ENCODE results near the gene UBE2E2.

UBE2E2 gene

GRCh38 chr3:23389686-23390085 lies 186.6 kb downstream of the UBE2E2 start:
- Histone ChIP-seq H3K9me3 (ENCODE audit: control insufficient read depth, insufficient read depth, low read depth, low read length) (no peaks in the 10 kb centered on the region), H3K4me1 (ENCODE audit: control insufficient read depth, insufficient read depth, low read length) (peaks cover 13% of the 10 kb centered on the region; the same call in 1 of the 2 replicates), H3K27ac (ENCODE audit: extremely low read depth, low read depth, low read length) (no peak overlapping the region), H3K4me3 (ENCODE audit: low read depth, low read length) (no peak overlapping the region), H3K36me3 (ENCODE audit: control insufficient read depth in 2 of 2, insufficient read depth in 1 of 2, low read length in 2 of 2) (no peaks in the 10 kb centered on the region)
- no peak for TF ChIP-seq ZNF785 (tag by site-specific recombination; IDR thresholded peaks at IDR 0.05)
- TF ChIP-seq ZNF654 (tag by site-specific recombination; IDR thresholded peaks at IDR 0.05; ENCODE audit: low read depth): no peak
- no peak for TF ChIP-seq ZNF10 (tag by site-specific recombination; IDR thresholded peaks at IDR 0.05)
- POLR2A ChIA-PET: no interaction called here
- CTCF ChIA-PET: interaction anchor here (0.6 to 0.9 kb wide), 2 partner anchors 20 to 122 kb away, joined by 3 read pairs; no protein-coding TSS in a partner anchor

- POLR2A ChIA-PET: no interaction called here
Measured at GRCh38 chr3:23390446-23390845, 187.3 kb downstream of the UBE2E2 start.

GRCh38 chr3:23390989-23391553 lies 187.9 kb downstream of the UBE2E2 start:
- Histone ChIP-seq H3K27ac (ENCODE audit: extremely low read depth, low read depth, low read length) (no peak overlapping the region), H3K4me1 (ENCODE audit: control insufficient read depth, insufficient read depth, low read length) (peaks cover 8% of the 10 kb centered on the region; the same call in 1 of the 2 replicates), H3K4me3 (ENCODE audit: low read depth, low read length) (no peak overlapping the region), H3K9me3 (ENCODE audit: control insufficient read depth, insufficient read depth, low read depth, low read length) (no peaks in the 10 kb centered on the region), H3K36me3 (ENCODE audit: control insufficient read depth in 2 of 2, insufficient read depth in 1 of 2, low read length in 2 of 2) (no peaks in the 10 kb centered on the region)
- POLR2A ChIA-PET: no interaction called here
- TF ChIP-seq ZNF132 (tag by site-specific recombination; IDR thresholded peaks at IDR 0.05; ENCODE audit: borderline replicate concordance): no peak
- peak; percentile 50; the same call in 1 of the 2 replicates for TF ChIP-seq ZNF664 (tag by site-specific recombination; IDR thresholded peaks at IDR 0.05)
- CTCF ChIA-PET: no interaction called here

More at GRCh38 chr3:23390446-23390845, 187.3 kb downstream of the UBE2E2 start:
- CTCF ChIA-PET: interaction anchor here (0.9 kb wide), 1 partner anchor 20 kb away, joined by 3 read pairs; no protein-coding TSS in a partner anchor
- Histone ChIP-seq H3K36me3 (ENCODE audit: control insufficient read depth in 2 of 2, insufficient read depth in 1 of 2, low read length in 2 of 2) (no peaks in the 10 kb centered on the region), H3K27ac (ENCODE audit: extremely low read depth, low read depth, low read length) (no peak overlapping the region), H3K4me1 (ENCODE audit: control insufficient read depth, insufficient read depth, low read length) (peaks cover 11% of the 10 kb centered on the region; the same call in 1 of the 2 replicates), H3K4me3 (ENCODE audit: low read depth, low read length) (no peak overlapping the region), H3K9me3 (ENCODE audit: control insufficient read depth, insufficient read depth, low read depth, low read length) (no peaks in the 10 kb centered on the region)
- TF ChIP-seq ZNF280C (tag by site-specific recombination; IDR thresholded peaks at IDR 0.05) (no peak), ZBTB48 (tag by site-specific recombination; IDR thresholded peaks at IDR 0.05) (no peak), YY2 (tag by site-specific recombination; IDR thresholded peaks at IDR 0.05) (no peak), TCF7L2 (IDR thresholded peaks at IDR 0.05; ENCODE audit: borderline replicate concordance, low read depth, low read length) (no peak), ZNF433 (tag by site-specific recombination; IDR thresholded peaks at IDR 0.05; ENCODE audit: low read depth) (no peak), ZNF423 (tag by site-specific recombination; IDR thresholded peaks at IDR 0.05) (no peak), ZNF26 (tag by site-specific recombination; IDR thresholded peaks at IDR 0.05) (no peak), ZNF629 (tag by site-specific recombination; IDR thresholded peaks at IDR 0.05) (no peak), ZNF558 (tag by site-specific recombination; IDR thresholded peaks at IDR 0.05) (no peak), KLF16 (tag by site-specific recombination; IDR thresholded peaks at IDR 0.05) (no peak), ZNF24 (tag by site-specific recombination; IDR thresholded peaks at IDR 0.05) (no peak), ZNF514 (tag by site-specific recombination; IDR thresholded peaks at IDR 0.05) (no peak), ZNF416 (tag by site-specific recombination; IDR thresholded peaks at IDR 0.05) (no peak)

All from HEK293 (cell line).